ENCODE data around the gene CACNG3. TPM values are rescaled to one million over a fixed set of nuclear protein-coding genes. Genes with fewer than 3 reads are reported as not detected.

The CACNG3 gene
- polyA plus RNA-seq, 1 donor from 2014 or later, result not detected

DNA sequence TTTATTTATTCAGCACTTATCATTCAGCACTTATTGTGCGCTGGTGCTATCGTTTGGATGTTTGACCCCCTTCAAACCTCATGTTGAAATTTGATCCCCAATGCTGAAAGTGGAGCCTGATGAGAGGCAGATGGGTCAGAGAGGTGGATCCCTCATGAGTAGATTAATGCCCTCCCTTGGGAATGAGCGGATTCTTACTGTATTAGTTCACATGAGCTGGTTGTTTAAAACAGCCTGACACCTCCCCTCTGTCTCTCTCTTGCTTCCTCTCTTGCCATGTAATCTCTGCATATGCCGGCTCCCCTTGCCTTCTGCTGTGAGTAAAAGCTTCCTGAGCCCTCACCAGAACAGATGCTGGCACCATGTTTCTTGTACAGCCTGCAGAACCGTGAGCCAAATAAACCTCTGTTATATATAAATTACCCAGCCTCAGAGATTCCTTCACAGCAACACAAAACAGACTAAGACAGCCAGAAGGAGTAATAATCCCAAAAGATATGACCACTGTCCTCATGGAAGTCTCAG lies 111.1 kb downstream of the CACNG3 start:
- H4K20me1 ChIP-seq (ENCODE audit: insufficient read depth), result no peaks in the 10 kb centered on the region
- H3K36me3 ChIP-seq (ENCODE audit: insufficient read depth, low read length), result no peaks in the 10 kb centered on the region
- H3K9me3 ChIP-seq (ENCODE audit: low read length), result no peaks in the 10 kb centered on the region
- no peaks in the 10 kb centered on the region for H3K79me2 ChIP-seq (replicated peaks; ENCODE audit: insufficient read depth, low read length)
- TF ChIP-seq EZH2 (IDR thresholded peaks at IDR 0.05; ENCODE audit: borderline replicate concordance, insufficient read depth, low read length, poor library complexity, severe bottlenecking), result no peak
- TF ChIP-seq SMC3 (conservative IDR thresholded peaks at IDR 0.05; ENCODE audit: poor library complexity), result no peak
- TF ChIP-seq RAD21 (conservative IDR thresholded peaks at IDR 0.05), result no peak
- TF ChIP-seq, protein P1, sequence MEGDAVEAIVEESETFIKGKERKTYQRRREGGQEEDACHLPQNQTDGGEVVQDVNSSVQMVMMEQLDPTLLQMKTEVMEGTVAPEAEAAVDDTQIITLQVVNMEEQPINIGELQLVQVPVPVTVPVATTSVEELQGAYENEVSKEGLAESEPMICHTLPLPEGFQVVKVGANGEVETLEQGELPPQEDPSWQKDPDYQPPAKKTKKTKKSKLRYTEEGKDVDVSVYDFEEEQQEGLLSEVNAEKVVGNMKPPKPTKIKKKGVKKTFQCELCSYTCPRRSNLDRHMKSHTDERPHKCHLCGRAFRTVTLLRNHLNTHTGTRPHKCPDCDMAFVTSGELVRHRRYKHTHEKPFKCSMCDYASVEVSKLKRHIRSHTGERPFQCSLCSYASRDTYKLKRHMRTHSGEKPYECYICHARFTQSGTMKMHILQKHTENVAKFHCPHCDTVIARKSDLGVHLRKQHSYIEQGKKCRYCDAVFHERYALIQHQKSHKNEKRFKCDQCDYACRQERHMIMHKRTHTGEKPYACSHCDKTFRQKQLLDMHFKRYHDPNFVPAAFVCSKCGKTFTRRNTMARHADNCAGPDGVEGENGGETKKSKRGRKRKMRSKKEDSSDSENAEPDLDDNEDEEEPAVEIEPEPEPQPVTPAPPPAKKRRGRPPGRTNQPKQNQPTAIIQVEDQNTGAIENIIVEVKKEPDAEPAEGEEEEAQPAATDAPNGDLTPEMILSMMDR (IDR thresholded peaks at IDR 0.05; ENCODE audit: poor library complexity, severe bottlenecking), result no peak
- no peak for TF ChIP-seq POLR2AphosphoS5 (IDR thresholded peaks at IDR 0.05)
- TF ChIP-seq, protein P2, sequence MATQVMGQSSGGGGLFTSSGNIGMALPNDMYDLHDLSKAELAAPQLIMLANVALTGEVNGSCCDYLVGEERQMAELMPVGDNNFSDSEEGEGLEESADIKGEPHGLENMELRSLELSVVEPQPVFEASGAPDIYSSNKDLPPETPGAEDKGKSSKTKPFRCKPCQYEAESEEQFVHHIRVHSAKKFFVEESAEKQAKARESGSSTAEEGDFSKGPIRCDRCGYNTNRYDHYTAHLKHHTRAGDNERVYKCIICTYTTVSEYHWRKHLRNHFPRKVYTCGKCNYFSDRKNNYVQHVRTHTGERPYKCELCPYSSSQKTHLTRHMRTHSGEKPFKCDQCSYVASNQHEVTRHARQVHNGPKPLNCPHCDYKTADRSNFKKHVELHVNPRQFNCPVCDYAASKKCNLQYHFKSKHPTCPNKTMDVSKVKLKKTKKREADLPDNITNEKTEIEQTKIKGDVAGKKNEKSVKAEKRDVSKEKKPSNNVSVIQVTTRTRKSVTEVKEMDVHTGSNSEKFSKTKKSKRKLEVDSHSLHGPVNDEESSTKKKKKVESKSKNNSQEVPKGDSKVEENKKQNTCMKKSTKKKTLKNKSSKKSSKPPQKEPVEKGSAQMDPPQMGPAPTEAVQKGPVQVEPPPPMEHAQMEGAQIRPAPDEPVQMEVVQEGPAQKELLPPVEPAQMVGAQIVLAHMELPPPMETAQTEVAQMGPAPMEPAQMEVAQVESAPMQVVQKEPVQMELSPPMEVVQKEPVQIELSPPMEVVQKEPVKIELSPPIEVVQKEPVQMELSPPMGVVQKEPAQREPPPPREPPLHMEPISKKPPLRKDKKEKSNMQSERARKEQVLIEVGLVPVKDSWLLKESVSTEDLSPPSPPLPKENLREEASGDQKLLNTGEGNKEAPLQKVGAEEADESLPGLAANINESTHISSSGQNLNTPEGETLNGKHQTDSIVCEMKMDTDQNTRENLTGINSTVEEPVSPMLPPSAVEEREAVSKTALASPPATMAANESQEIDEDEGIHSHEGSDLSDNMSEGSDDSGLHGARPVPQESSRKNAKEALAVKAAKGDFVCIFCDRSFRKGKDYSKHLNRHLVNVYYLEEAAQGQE (IDR thresholded peaks at IDR 0.05; ENCODE audit: borderline replicate concordance), result no peak
- TF ChIP-seq MXI1 (conservative IDR thresholded peaks at IDR 0.05; ENCODE audit: poor library complexity, severe bottlenecking), result no peak
- TF ChIP-seq TAF1 (IDR thresholded peaks at IDR 0.05; ENCODE audit: low read depth), result no peak
- no peak for TF ChIP-seq EP300 (conservative IDR thresholded peaks at IDR 0.05; ENCODE audit: poor library complexity, severe bottlenecking)
- H3K4me3 ChIP-seq (ENCODE audit: low read length), result no peak overlapping the region
- H2AFZ ChIP-seq (ENCODE audit: low read depth, low read length), result no peak overlapping the region
- no peaks in the 10 kb centered on the region for H3K9me2 ChIP-seq (ENCODE audit: insufficient read depth, low read length)
- no peak overlapping the region for H3K4me2 ChIP-seq (ENCODE audit: low read length)
- H3F3A ChIP-seq (ENCODE audit: insufficient read depth, low read length, poor library complexity, severe bottlenecking), result no peaks in the 10 kb centered on the region
- no peak overlapping the region for H3K9ac ChIP-seq (ENCODE audit: low read length)
- no peaks in the 10 kb centered on the region for H3K27me3 ChIP-seq (ENCODE audit: insufficient read depth, low read depth, low read length)
- no peak overlapping the region for H3K27ac ChIP-seq (ENCODE audit: low read length)

- H3K4me2 ChIP-seq (ENCODE audit: low read length), result no peak overlapping the region
- no peaks in the 10 kb centered on the region for H3K27me3 ChIP-seq (ENCODE audit: insufficient read depth, low read depth, low read length)
- H3K27ac ChIP-seq (ENCODE audit: low read length), result no peak overlapping the region
- TF ChIP-seq MXI1 (conservative IDR thresholded peaks at IDR 0.05; ENCODE audit: poor library complexity, severe bottlenecking), result no peak
- no peak for TF ChIP-seq POLR2AphosphoS5 (IDR thresholded peaks at IDR 0.05)
- no peak for TF ChIP-seq SMC3 (conservative IDR thresholded peaks at IDR 0.05; ENCODE audit: poor library complexity)
- TF ChIP-seq, protein P2 (IDR thresholded peaks at IDR 0.05; ENCODE audit: borderline replicate concordance), result no peak
- TF ChIP-seq RAD21 (conservative IDR thresholded peaks at IDR 0.05), result no peak
- TF ChIP-seq, protein P1 (IDR thresholded peaks at IDR 0.05; ENCODE audit: poor library complexity, severe bottlenecking), result no peak
- H3F3A ChIP-seq (ENCODE audit: insufficient read depth, low read length, poor library complexity, severe bottlenecking), result no peaks in the 10 kb centered on the region
- no peaks in the 10 kb centered on the region for H3K9me2 ChIP-seq (ENCODE audit: insufficient read depth, low read length)
- H3K9me3 ChIP-seq (ENCODE audit: low read length), result no peaks in the 10 kb centered on the region
- no peak overlapping the region for H3K4me3 ChIP-seq (ENCODE audit: low read length)
- H2AFZ ChIP-seq (ENCODE audit: low read depth, low read length), result no peak overlapping the region
- no peak overlapping the region for H3K9ac ChIP-seq (ENCODE audit: low read length)
- no peaks in the 10 kb centered on the region for H3K36me3 ChIP-seq (ENCODE audit: insufficient read depth, low read length)
- H4K20me1 ChIP-seq (ENCODE audit: insufficient read depth), result no peaks in the 10 kb centered on the region
- no peaks in the 10 kb centered on the region for H3K79me2 ChIP-seq (replicated peaks; ENCODE audit: insufficient read depth, low read length)
Measured at GRCh38 chr16:24372824-24373223, 116.7 kb downstream of the CACNG3 start.

All from neural cell (in vitro differentiated cells).